ENCODE measurements around the gene FOXA1. TPM values are rescaled to one million over a fixed set of nuclear protein-coding genes. Genes with fewer than 3 reads are reported as not detected.

The FOXA1 gene
- total RNA-seq, 1 experiment from 2014 or later: 4.3 TPM

- POLR2A ChIA-PET (ENCODE audit: low non-redundant PET): no interaction called here
- H3K4me3 ChIP-seq (ENCODE audit: low read depth, low read length, poor library complexity, severe bottlenecking): no peak overlapping the region
- DNase-seq (ENCODE audit: low spot score): no peak
Observed at GRCh38 chr14:37622231-37622923, 27.3 kb upstream of the FOXA1 start.

GRCh38 chr14:37620856-37621255 is 25.8 kb upstream of the FOXA1 start:
- Histone ChIP-seq H3K4me1 (ENCODE audit: insufficient read depth, low read length, poor library complexity, severe bottlenecking) (no peaks in the 10 kb centered on the region), H3K4me3 (ENCODE audit: low read depth, low read length, poor library complexity, severe bottlenecking) (no peak overlapping the region), H3K9me3 (ENCODE audit: low read depth, low read length, poor library complexity, severe bottlenecking) (peaks cover 5% of the 10 kb centered on the region), H3K27ac (ENCODE audit: low read depth, low read length, poor library complexity, severe bottlenecking) (no peak overlapping the region), H3K27me3 (replicated peaks; ENCODE audit: insufficient read depth, low read depth, low read length, poor library complexity) (no peaks in the 10 kb centered on the region), H3K36me3 (ENCODE audit: insufficient read depth, low read length, poor library complexity, severe bottlenecking) (no peaks in the 10 kb centered on the region)
- no TSS peak for BruUV-seq (replicated peaks)
- no peak for DNase-seq (ENCODE audit: low spot score)
- ChIA-PET CTCF (no interaction called here), POLR2A (ENCODE audit: low non-redundant PET) (no interaction called here)
- intact Hi-C loops (cut with micrococcal nuclease; ENCODE audit: unreplicated experiment): no loop called here
- TF ChIP-seq EZH2 (IDR thresholded peaks at IDR 0.05; ENCODE audit: borderline replicate concordance, low read depth, low read length, poor library complexity, severe bottlenecking): no peak
- TF ChIP-seq CTCF (conservative IDR thresholded peaks at IDR 0.05; ENCODE audit: low read depth, low read length): no peak

More at GRCh38 chr14:37622231-37622923, 27.3 kb upstream of the FOXA1 start:
- BruUV-seq (replicated peaks): no TSS peak
- intact Hi-C loops (cut with micrococcal nuclease; ENCODE audit: unreplicated experiment): no loop called here
- no peaks in the 10 kb centered on the region for H3K36me3 ChIP-seq (ENCODE audit: insufficient read depth, low read length, poor library complexity, severe bottlenecking)
- H3K27ac ChIP-seq (ENCODE audit: low read depth, low read length, poor library complexity, severe bottlenecking): no peak overlapping the region
- no peaks in the 10 kb centered on the region for H3K9me3 ChIP-seq (ENCODE audit: low read depth, low read length, poor library complexity, severe bottlenecking)
- no peak for TF ChIP-seq CTCF (conservative IDR thresholded peaks at IDR 0.05; ENCODE audit: low read depth, low read length)
- no peak for TF ChIP-seq EZH2 (IDR thresholded peaks at IDR 0.05; ENCODE audit: borderline replicate concordance, low read depth, low read length, poor library complexity, severe bottlenecking)
- H3K4me1 ChIP-seq (ENCODE audit: insufficient read depth, low read length, poor library complexity, severe bottlenecking): no peaks in the 10 kb centered on the region
- no peaks in the 10 kb centered on the region for H3K27me3 ChIP-seq (replicated peaks; ENCODE audit: insufficient read depth, low read depth, low read length, poor library complexity)
- CTCF ChIA-PET: no interaction called here

- DNase-seq (ENCODE audit: low spot score): no peak
- Histone ChIP-seq H3K36me3 (ENCODE audit: insufficient read depth, low read length, poor library complexity, severe bottlenecking) (no peaks in the 10 kb centered on the region), H3K27me3 (replicated peaks; ENCODE audit: insufficient read depth, low read depth, low read length, poor library complexity) (no peaks in the 10 kb centered on the region), H3K4me3 (ENCODE audit: low read depth, low read length, poor library complexity, severe bottlenecking) (no peak overlapping the region), H3K27ac (ENCODE audit: low read depth, low read length, poor library complexity, severe bottlenecking) (no peak overlapping the region), H3K9me3 (ENCODE audit: low read depth, low read length, poor library complexity, severe bottlenecking) (peaks cover 17% of the 10 kb centered on the region), H3K4me1 (ENCODE audit: insufficient read depth, low read length, poor library complexity, severe bottlenecking) (no peaks in the 10 kb centered on the region)
- intact Hi-C loops (cut with micrococcal nuclease; ENCODE audit: unreplicated experiment): no loop called here
- TF ChIP-seq EZH2 (IDR thresholded peaks at IDR 0.05; ENCODE audit: borderline replicate concordance, low read depth, low read length, poor library complexity, severe bottlenecking): no peak
- no peak for TF ChIP-seq CTCF (conservative IDR thresholded peaks at IDR 0.05; ENCODE audit: low read depth, low read length)
- BruUV-seq (replicated peaks): no TSS peak
- ChIA-PET CTCF (no interaction called here), POLR2A (ENCODE audit: low non-redundant PET) (no interaction called here)
Observed at GRCh38 chr14:37618498-37619028, 23.5 kb upstream of the FOXA1 start.

Measured in A673 (cell line).